ENCODE measurements around the gene CHAF1A. TPM values are rescaled to one million over a fixed set of nuclear protein-coding genes. Genes with fewer than 3 reads are reported as not detected.

The CHAF1A gene
- total and polyA plus RNA-seq, 7 donors: 3.6 to 19.1 (median 5.4) TPM

GRCh38 chr19:4431296-4431695 lies 28.9 kb downstream of the CHAF1A start:
- H3K27ac ChIP-seq: peak overlapping the region in 1 of 4 donors; percentile 18
- H3K4me1 ChIP-seq: no peaks in the 10 kb centered on the region
- no peak overlapping the region for H3K4me3 ChIP-seq
- no peak for DNase-seq
- 85 to 87% methylated on average over 9 of the region's 9 CpGs for WGBS, 2 donors
- H3K9me3 ChIP-seq: no peaks in the 10 kb centered on the region
- no peak for TF ChIP-seq POLR2AphosphoS5 (IDR thresholded peaks at IDR 0.05)
- TF ChIP-seq, protein P1, sequence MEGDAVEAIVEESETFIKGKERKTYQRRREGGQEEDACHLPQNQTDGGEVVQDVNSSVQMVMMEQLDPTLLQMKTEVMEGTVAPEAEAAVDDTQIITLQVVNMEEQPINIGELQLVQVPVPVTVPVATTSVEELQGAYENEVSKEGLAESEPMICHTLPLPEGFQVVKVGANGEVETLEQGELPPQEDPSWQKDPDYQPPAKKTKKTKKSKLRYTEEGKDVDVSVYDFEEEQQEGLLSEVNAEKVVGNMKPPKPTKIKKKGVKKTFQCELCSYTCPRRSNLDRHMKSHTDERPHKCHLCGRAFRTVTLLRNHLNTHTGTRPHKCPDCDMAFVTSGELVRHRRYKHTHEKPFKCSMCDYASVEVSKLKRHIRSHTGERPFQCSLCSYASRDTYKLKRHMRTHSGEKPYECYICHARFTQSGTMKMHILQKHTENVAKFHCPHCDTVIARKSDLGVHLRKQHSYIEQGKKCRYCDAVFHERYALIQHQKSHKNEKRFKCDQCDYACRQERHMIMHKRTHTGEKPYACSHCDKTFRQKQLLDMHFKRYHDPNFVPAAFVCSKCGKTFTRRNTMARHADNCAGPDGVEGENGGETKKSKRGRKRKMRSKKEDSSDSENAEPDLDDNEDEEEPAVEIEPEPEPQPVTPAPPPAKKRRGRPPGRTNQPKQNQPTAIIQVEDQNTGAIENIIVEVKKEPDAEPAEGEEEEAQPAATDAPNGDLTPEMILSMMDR (IDR thresholded peaks at IDR 0.05): no peak
- no peak for TF ChIP-seq POLR2A (IDR thresholded peaks at IDR 0.05)
- TF ChIP-seq EP300 (IDR thresholded peaks at IDR 0.05): no peak
- peaks cover 0 to 11% (median 2%) of the 10 kb centered on the region in 4 donors for H3K36me3 ChIP-seq
- intact Hi-C loops (cut with DNase I): no loop called here
- H3K27me3 ChIP-seq: no peaks in the 10 kb centered on the region

- H3K9me3 ChIP-seq: no peaks in the 10 kb centered on the region
- H3K27ac ChIP-seq: no peak overlapping the region
- DNase-seq: no peak
- no peak overlapping the region for H3K4me3 ChIP-seq
- H3K36me3 ChIP-seq: peaks cover 0 to 11% (median 2%) of the 10 kb centered on the region in 4 donors
- no peak for TF ChIP-seq EP300 (IDR thresholded peaks at IDR 0.05)
- TF ChIP-seq POLR2AphosphoS5 (IDR thresholded peaks at IDR 0.05): no peak
- TF ChIP-seq, protein P1 (IDR thresholded peaks at IDR 0.05): no peak
- no peak for TF ChIP-seq POLR2A (IDR thresholded peaks at IDR 0.05)
- WGBS, 2 donors: 74 to 88% methylated on average over 26 of the region's 26 CpGs
- no peaks in the 10 kb centered on the region for H3K4me1 ChIP-seq
- intact Hi-C loops (cut with DNase I): no loop called here
- no peaks in the 10 kb centered on the region for H3K27me3 ChIP-seq
Measured at GRCh38 chr19:4431808-4432674, 29.6 kb downstream of the CHAF1A start.

- Histone ChIP-seq H3K9me3 (no peaks in the 10 kb centered on the region), H3K27ac (no peak overlapping the region), H3K4me1 (no peaks in the 10 kb centered on the region), H3K36me3 (peaks cover 0 to 11% (median 2%) of the 10 kb centered on the region in 4 donors), H3K4me3 (no peak overlapping the region), H3K27me3 (no peaks in the 10 kb centered on the region)
- WGBS, 2 donors: 96% methylated on average over 28 of the region's 28 CpGs
- DNase-seq: no peak
- intact Hi-C loops (cut with DNase I): no loop called here
- TF ChIP-seq POLR2AphosphoS5 (IDR thresholded peaks at IDR 0.05): no peak
- no peak for TF ChIP-seq POLR2A (IDR thresholded peaks at IDR 0.05)
Measured at GRCh38 chr19:4432918-4433506, 30.6 kb downstream of the CHAF1A start.

DNA sequence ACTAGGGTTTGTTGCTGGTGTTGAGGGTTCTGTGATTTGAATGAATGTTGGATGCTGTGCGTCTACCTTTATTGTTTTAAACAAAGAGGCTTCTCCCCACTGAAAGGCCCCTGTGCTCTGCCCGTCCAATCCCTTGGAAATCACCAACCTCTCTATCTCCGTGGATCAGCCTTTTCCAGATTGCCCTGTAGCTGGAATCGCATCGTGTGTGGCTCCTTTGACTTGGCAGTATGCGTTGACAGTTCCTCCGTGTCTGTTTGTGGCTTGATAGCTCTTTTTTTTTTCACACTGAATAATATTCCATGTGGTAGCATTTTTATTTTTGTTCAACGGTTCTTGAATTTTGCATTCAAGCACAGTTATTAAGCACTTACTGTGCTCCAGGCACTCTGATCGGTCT lies 32.0 kb downstream of the CHAF1A start:
- intact Hi-C loops (cut with DNase I): no loop called here
- Histone ChIP-seq H3K27ac (no peak overlapping the region), H3K36me3 (peaks cover 0 to 11% (median 2%) of the 10 kb centered on the region in 4 donors), H3K9me3 (no peaks in the 10 kb centered on the region), H3K27me3 (no peaks in the 10 kb centered on the region), H3K4me3 (no peak overlapping the region), H3K4me1 (no peaks in the 10 kb centered on the region)
- DNase-seq: no peak
- no peak for TF ChIP-seq EP300 (IDR thresholded peaks at IDR 0.05)
- no peak for TF ChIP-seq POLR2AphosphoS5 (IDR thresholded peaks at IDR 0.05)
- no peak for TF ChIP-seq POLR2A (IDR thresholded peaks at IDR 0.05)
- TF ChIP-seq, protein P1 (IDR thresholded peaks at IDR 0.05): no peak
- WGBS, 2 donors: 94 to 96% methylated on average over 9 of the region's 9 CpGs

GRCh38 chr19:4436231-4436630 lies 33.8 kb downstream of the CHAF1A start:
- intact Hi-C loops (cut with DNase I): no loop called here
- no peaks in the 10 kb centered on the region for H3K4me1 ChIP-seq
- no peak overlapping the region for H3K4me3 ChIP-seq
- DNase-seq: no peak
- H3K9me3 ChIP-seq: no peaks in the 10 kb centered on the region
- TF ChIP-seq EP300 (IDR thresholded peaks at IDR 0.05) (no peak), POLR2AphosphoS5 (IDR thresholded peaks at IDR 0.05) (no peak), POLR2A (IDR thresholded peaks at IDR 0.05) (no peak)
- TF ChIP-seq, protein P1 (IDR thresholded peaks at IDR 0.05): no peak
- no peaks in the 10 kb centered on the region for H3K27me3 ChIP-seq
- peaks cover 0 to 4% (median 0%) of the 10 kb centered on the region in 4 donors for H3K36me3 ChIP-seq
- 92 to 93% methylated on average over 7 of the region's 7 CpGs for WGBS, 2 donors
- H3K27ac ChIP-seq: no peak overlapping the region
